Measurements from ENCODE around the gene LBHD1. TPM values are rescaled to one million over a fixed set of nuclear protein-coding genes. Genes with fewer than 3 reads are reported as not detected.

The LBHD1 gene
- total and polyA plus RNA-seq, 2 of the 13 experiments (the other 11 are each of a cell fraction or from before 2014, with no cell fraction given): 3.2 to 3.7 TPM

DNA sequence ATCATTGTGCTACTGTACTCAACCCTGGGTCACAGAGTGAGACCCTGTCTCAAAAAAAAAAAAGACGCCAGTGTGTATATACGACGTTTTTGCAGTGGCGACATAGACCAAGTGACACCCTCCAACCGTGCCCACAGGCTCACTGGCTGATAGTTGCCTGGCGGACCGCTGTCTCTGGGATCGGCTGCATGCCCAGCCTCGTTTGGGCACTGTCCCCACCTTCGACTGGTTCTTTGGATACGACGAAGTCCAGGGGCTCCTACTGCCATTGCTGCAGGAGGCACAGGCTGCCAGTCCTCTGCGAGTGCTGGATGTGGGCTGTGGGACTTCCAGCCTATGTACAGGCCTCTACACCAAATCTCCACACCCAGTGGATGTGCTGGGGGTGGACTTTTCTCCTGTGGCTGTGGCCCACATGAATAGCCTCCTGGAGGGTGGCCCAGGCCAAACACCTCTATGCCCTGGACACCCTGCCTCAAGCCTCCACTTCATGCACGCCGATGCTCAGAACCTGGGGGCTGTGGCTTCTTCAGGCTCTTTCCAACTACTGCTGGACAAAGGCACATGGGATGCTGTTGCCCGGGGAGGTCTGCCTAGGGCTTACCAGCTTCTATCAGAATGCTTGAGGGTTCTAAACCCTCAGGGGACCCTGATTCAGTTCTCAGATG, 5.7 kb downstream of the LBHD1 start (continued):
- TF ChIP-seq GRHL1 (CRISPR knock-in tag; conservative IDR thresholded peaks at IDR 0.05) (no peak), RNF2 (conservative IDR thresholded peaks at IDR 0.05; ENCODE audit: low read depth) (no peak), SNRNP70 (IDR thresholded peaks at IDR 0.05; ENCODE audit: low read depth, low read length) (no peak), ZNF562 (CRISPR knock-in tag; IDR thresholded peaks at IDR 0.05; ENCODE audit: borderline replicate concordance) (no peak), JDP2 (CRISPR knock-in tag; IDR thresholded peaks at IDR 0.05; ENCODE audit: borderline replicate concordance) (no peak), ZBTB42 (CRISPR knock-in tag; IDR thresholded peaks at IDR 0.05) (no peak), POLR2A (IDR thresholded peaks at IDR 0.05; ENCODE audit: insufficient read depth in 1 of 2, low read depth in 2 of 2, low read length in 2 of 2) (peak; percentile 52 to 56; a peak in 3 of 4 replicates), ZNF607 (CRISPR knock-in tag; IDR thresholded peaks at IDR 0.05; ENCODE audit: borderline replicate concordance) (no peak), TARDBP (CRISPR knock-in tag; IDR thresholded peaks at IDR 0.05) (no peak), GTF3A (CRISPR knock-in tag; conservative IDR thresholded peaks at IDR 0.05) (no peak), ZFYVE20 (CRISPR knock-in tag; IDR thresholded peaks at IDR 0.05; ENCODE audit: borderline replicate concordance, low read depth) (no peak), MAFG (CRISPR knock-in tag; IDR thresholded peaks at IDR 0.05) (no peak), GATAD1 (CRISPR knock-in tag; IDR thresholded peaks at IDR 0.05) (no peak), ZNF180 (CRISPR knock-in tag; IDR thresholded peaks at IDR 0.05; ENCODE audit: borderline replicate concordance, low read depth) (no peak), MLLT10 (CRISPR knock-in tag; IDR thresholded peaks at IDR 0.05) (no peak), ZBTB1 (CRISPR knock-in tag; IDR thresholded peaks at IDR 0.05; ENCODE audit: borderline replicate concordance) (no peak), CHD4 (IDR thresholded peaks at IDR 0.05; ENCODE audit: borderline replicate concordance, low read length) (no peak), PLRG1 (conservative IDR thresholded peaks at IDR 0.05) (no peak), ZBTB8A (CRISPR knock-in tag; IDR thresholded peaks at IDR 0.05; ENCODE audit: borderline replicate concordance, low read depth) (no peak), FOXA3 (CRISPR knock-in tag; IDR thresholded peaks at IDR 0.05) (no peak), POLR2AphosphoS5 (IDR thresholded peaks at IDR 0.05; ENCODE audit: low read depth, low read length) (no peak), ZNF563 (CRISPR knock-in tag; IDR thresholded peaks at IDR 0.05) (no peak), ATAD3A (CRISPR knock-in tag; IDR thresholded peaks at IDR 0.05) (no peak), REXO4 (CRISPR knock-in tag; IDR thresholded peaks at IDR 0.05; ENCODE audit: borderline replicate concordance) (no peak), ZNF672 (CRISPR knock-in tag; IDR thresholded peaks at IDR 0.05) (no peak)
- TF ChIP-seq, protein P1, sequence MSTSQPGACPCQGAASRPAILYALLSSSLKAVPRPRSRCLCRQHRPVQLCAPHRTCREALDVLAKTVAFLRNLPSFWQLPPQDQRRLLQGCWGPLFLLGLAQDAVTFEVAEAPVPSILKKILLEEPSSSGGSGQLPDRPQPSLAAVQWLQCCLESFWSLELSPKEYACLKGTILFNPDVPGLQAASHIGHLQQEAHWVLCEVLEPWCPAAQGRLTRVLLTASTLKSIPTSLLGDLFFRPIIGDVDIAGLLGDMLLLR (CRISPR knock-in tag; IDR thresholded peaks at IDR 0.05): no peak
- TF ChIP-seq, protein P2, sequence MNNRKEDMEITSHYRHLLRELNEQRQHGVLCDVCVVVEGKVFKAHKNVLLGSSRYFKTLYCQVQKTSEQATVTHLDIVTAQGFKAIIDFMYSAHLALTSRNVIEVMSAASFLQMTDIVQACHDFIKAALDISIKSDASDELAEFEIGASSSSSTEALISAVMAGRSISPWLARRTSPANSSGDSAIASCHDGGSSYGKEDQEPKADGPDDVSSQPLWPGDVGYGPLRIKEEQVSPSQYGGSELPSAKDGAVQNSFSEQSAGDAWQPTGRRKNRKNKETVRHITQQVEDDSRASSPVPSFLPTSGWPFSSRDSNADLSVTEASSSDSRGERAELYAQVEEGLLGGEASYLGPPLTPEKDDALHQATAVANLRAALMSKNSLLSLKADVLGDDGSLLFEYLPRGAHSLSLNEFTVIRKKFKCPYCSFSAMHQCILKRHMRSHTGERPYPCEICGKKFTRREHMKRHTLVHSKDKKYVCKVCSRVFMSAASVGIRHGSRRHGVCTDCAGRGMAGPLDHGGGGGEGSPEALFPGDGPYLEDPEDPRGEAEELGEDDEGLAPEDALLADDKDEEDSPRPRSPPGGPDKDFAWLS (CRISPR knock-in tag; IDR thresholded peaks at IDR 0.05; ENCODE audit: borderline replicate concordance): no peak
- TF ChIP-seq, protein P3, sequence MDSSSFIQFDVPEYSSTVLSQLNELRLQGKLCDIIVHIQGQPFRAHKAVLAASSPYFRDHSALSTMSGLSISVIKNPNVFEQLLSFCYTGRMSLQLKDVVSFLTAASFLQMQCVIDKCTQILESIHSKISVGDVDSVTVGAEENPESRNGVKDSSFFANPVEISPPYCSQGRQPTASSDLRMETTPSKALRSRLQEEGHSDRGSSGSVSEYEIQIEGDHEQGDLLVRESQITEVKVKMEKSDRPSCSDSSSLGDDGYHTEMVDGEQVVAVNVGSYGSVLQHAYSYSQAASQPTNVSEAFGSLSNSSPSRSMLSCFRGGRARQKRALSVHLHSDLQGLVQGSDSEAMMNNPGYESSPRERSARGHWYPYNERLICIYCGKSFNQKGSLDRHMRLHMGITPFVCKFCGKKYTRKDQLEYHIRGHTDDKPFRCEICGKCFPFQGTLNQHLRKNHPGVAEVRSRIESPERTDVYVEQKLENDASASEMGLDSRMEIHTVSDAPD (CRISPR knock-in tag; IDR thresholded peaks at IDR 0.05): no peak

Data from HepG2 (cell line).